Caco-2 (cell line): Measurements from ENCODE around the gene UNC119B. TPM values are rescaled to one million over a fixed set of nuclear protein-coding genes. Genes with fewer than 3 reads are reported as not detected.

Source experiments
- BruUV-seq: library from RNA; stranded (reverse); fragments of 400-500 nt; replicated peaks from 2 replicates; lab custom pipeline; 2021; lab: Mats Ljungman, UMichigan
- CTCF ChIA-PET: fragments of 300-600 bp; sonication (Branson Sonifier 250); formaldehyde crosslinking; loops from one replicate; lab custom pipeline; 2022; ENCODE audit warnings: antibody characterized with exemption; lab: Charles Lee
- POLR2A ChIA-PET: fragments of 300-600 bp; sonication (Branson Sonifier 250); formaldehyde crosslinking; loops from one replicate; lab custom pipeline; 2022; ENCODE audit warnings: antibody characterized with exemption; lab: Charles Lee
- DNase-seq, 2 experiments: peaks; one replicate each; pipeline versions ENCODE4 v3.0.0 to v3.0.0-alpha.2; 2020 to 2022
- H3K27me3 ChIP-seq: replicated peaks from 2 replicates; pipeline ENCODE4 v1.6.0; 2011; ENCODE audit warnings: low read length; ENCODE audit not compliant: control insufficient read depth, insufficient read depth
- H3K36me3 ChIP-seq: 2 replicates; pipeline ENCODE4 v1.5.1; 2011; ENCODE audit warnings: low read length; ENCODE audit not compliant: control insufficient read depth, insufficient read depth
- H3K4me1 ChIP-seq: fragments of 250-450 bp; sonication (Bioruptor Pico); 2 replicates; pipeline ENCODE4 v1.5.1; 2020; ENCODE audit warnings: mild to moderate bottlenecking
- H3K4me3 ChIP-seq: 2 replicates; pipeline ENCODE4 v1.5.1; 2011; ENCODE audit warnings: low read depth, mild to moderate bottlenecking, control low read depth, low read length
- H3K9me3 ChIP-seq: fragments of 250-450 bp; sonication (Bioruptor Pico); 2 replicates; pipeline ENCODE4 v1.5.1; 2020; ENCODE audit warnings: mild to moderate bottlenecking, moderate library complexity
- H3K27ac Mint-ChIP-seq: one replicate; pipeline ENCODE4 v1.8.0; 2022; ENCODE audit warnings: mixed read lengths; ENCODE audit not compliant: unreplicated experiment
- H3K27me3 Mint-ChIP-seq: one replicate; pipeline ENCODE4 v1.8.0; 2022; ENCODE audit warnings: mixed read lengths; ENCODE audit not compliant: insufficient read depth, unreplicated experiment
- H3K36me3 Mint-ChIP-seq: one replicate; pipeline ENCODE4 v1.8.0; 2022; ENCODE audit warnings: mild to moderate bottlenecking, mixed read lengths; ENCODE audit not compliant: insufficient read depth, unreplicated experiment
- H3K4me1 Mint-ChIP-seq: one replicate; pipeline ENCODE4 v1.8.0; 2022; ENCODE audit warnings: low read depth, mixed read lengths; ENCODE audit not compliant: unreplicated experiment
- H3K4me3 Mint-ChIP-seq: one replicate; pipeline ENCODE4 v1.8.0; 2022; ENCODE audit warnings: mild to moderate bottlenecking, moderate library complexity, mixed read lengths; ENCODE audit not compliant: unreplicated experiment
- H3K9me3 Mint-ChIP-seq: one replicate; pipeline ENCODE4 v1.8.0; 2022; ENCODE audit warnings: mixed read lengths; ENCODE audit not compliant: unreplicated experiment
- CTCF ChIP-seq, 2 experiments: fragments of 200-600 bp in 1 of 2; IDR thresholded peaks; 1 replicate in 1 of 2; 2 replicates in 1 of 2; pipeline versions ENCODE4 v1.5.1 to v1.8.0; 2011 to 2022; ENCODE audit warnings: antibody characterized with exemption in 1 of 2, control low read depth in 1 of 2, inconsistent platforms in 1 of 2, low read depth in 1 of 2, low read length in 1 of 2, mild to moderate bottlenecking in 1 of 2, moderate library complexity in 1 of 2; ENCODE audit not compliant: insufficient read depth in 1 of 2, severe bottlenecking in 1 of 2, unreplicated experiment in 1 of 2
- intact Hi-C: fragments of 100-400 bp; cut with micrococcal nuclease; formaldehyde crosslinking; loops from one replicate; pipeline ENCODE4 v1.10.0; 2022; ENCODE audit not compliant: unreplicated experiment
- total RNA-seq: library from RNA; stranded (reverse); gene quantifications from 2 replicates; pipeline ENCODE4 v1.2.3, GENCODE V29; 2022

UNC119B gene
- total RNA-seq, 1 experiment from 2014 or later, result 44.4 TPM

- intact Hi-C loops, result no loop called here
- Histone ChIP-seq H3K27me3 (no peaks in the 10 kb centered on the region; the same call in 1 of the 2 replicates), H3K36me3 (no peaks in the 10 kb centered on the region), H3K9me3 (no peaks in the 10 kb centered on the region), H3K4me3 (no peak overlapping the region), H3K4me1 (peaks cover 12% of the 10 kb centered on the region; the same call in 1 of the 2 replicates)
- Mint-ChIP-seq H3K27ac (no peak overlapping the region), H3K4me1 (no peaks in the 10 kb centered on the region), H3K9me3 (no peaks in the 10 kb centered on the region), H3K36me3 (no peaks in the 10 kb centered on the region), H3K27me3 (no peaks in the 10 kb centered on the region), H3K4me3 (no peak overlapping the region)
- no TSS peak for BruUV-seq
- no peak for DNase-seq
- TF ChIP-seq CTCF (IDR thresholded peaks at IDR 0.05; ENCODE audit: insufficient read depth in 1 of 2, low read depth in 1 of 2, low read length in 1 of 2, severe bottlenecking in 1 of 2, unreplicated experiment in 1 of 2), result no peak
- ChIA-PET POLR2A (no interaction called here), CTCF (interaction anchor here (0.5 kb wide), 1 partner anchor 1451 kb away, joined by 3 read pairs; no protein-coding TSS in a partner anchor)
Measured at GRCh38 chr12:120680165-120680738, 30.0 kb upstream of the UNC119B start.

GRCh38 chr12:120684523-120684932 is 25.7 kb upstream of the UNC119B start:
- H3K4me3 ChIP-seq, result no peak overlapping the region
- no peak for TF ChIP-seq CTCF (IDR thresholded peaks at IDR 0.05; ENCODE audit: insufficient read depth in 1 of 2, low read depth in 1 of 2, low read length in 1 of 2, severe bottlenecking in 1 of 2, unreplicated experiment in 1 of 2)
- Mint-ChIP-seq H3K27me3 (no peaks in the 10 kb centered on the region), H3K4me1 (peaks cover 14% of the 10 kb centered on the region), H3K27ac (no peak overlapping the region), H3K4me3 (peak overlapping the region; percentile 79), H3K9me3 (no peaks in the 10 kb centered on the region), H3K36me3 (peaks cover 9% of the 10 kb centered on the region)
- ChIA-PET POLR2A (no interaction called here), CTCF (no interaction called here)
- intact Hi-C loops, result no loop called here
- no peaks in the 10 kb centered on the region for H3K9me3 ChIP-seq
- H3K36me3 ChIP-seq, result no peaks in the 10 kb centered on the region
- BruUV-seq, result no TSS peak
- no peaks in the 10 kb centered on the region for H3K27me3 ChIP-seq
- no peak for DNase-seq
- H3K4me1 ChIP-seq, result peaks cover 11% of the 10 kb centered on the region

- Histone ChIP-seq H3K4me3 (peak overlapping the region; percentile 90; the same call in 1 of the 2 replicates), H3K36me3 (no peaks in the 10 kb centered on the region), H3K4me1 (peaks cover 16% of the 10 kb centered on the region), H3K9me3 (no peaks in the 10 kb centered on the region), H3K27me3 (no peaks in the 10 kb centered on the region)
- Mint-ChIP-seq H3K27ac (no peak overlapping the region), H3K36me3 (peaks cover 9% of the 10 kb centered on the region), H3K4me3 (peak overlapping the region; percentile 79), H3K9me3 (no peaks in the 10 kb centered on the region), H3K4me1 (peaks cover 14% of the 10 kb centered on the region), H3K27me3 (no peaks in the 10 kb centered on the region)
- intact Hi-C loops, result loop anchor here (5.0 kb wide), 1 partner anchor 38 kb away; no protein-coding TSS in a partner anchor
- POLR2A ChIA-PET, result no interaction called here
- CTCF ChIA-PET, result no interaction called here
- no peak for DNase-seq
- TF ChIP-seq CTCF (IDR thresholded peaks at IDR 0.05; ENCODE audit: insufficient read depth in 1 of 2, low read depth in 1 of 2, low read length in 1 of 2, severe bottlenecking in 1 of 2, unreplicated experiment in 1 of 2), result no peak
- no TSS peak for BruUV-seq
Measured at GRCh38 chr12:120685522-120685921, 24.7 kb upstream of the UNC119B start.
